HG03139 (cell line): Measurements from ENCODE around the gene NKX6-1.

ENCODE experiments used
- ATAC-seq: cut with Tn5 transposase; IDR thresholded peaks from one replicate; pipeline ENCODE4 v1.9.1; 2021; ENCODE audit not compliant: unreplicated experiment

NKX6-1 gene

DNA sequence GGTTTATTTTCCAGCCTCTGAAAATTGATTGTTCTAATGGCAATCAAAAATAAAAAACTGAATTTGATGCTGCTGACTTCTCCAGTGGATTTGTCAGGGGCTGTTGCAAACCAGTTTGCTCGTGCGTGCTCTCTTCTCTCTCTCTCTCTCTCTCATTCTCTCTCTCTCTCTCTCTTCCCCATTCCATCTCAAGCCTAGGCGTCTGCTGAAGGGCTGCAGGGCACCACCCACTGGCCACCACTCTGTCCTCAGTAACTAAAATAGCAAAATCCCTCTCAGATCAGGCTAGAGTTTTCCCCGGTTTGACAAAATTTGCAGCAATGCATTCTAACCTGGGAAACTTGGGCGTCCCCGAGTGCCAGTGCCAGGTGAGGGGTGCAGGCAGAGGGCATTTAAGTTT lies 19.4 kb downstream of the NKX6-1 start:
- ATAC-seq, result no peak

DNA sequence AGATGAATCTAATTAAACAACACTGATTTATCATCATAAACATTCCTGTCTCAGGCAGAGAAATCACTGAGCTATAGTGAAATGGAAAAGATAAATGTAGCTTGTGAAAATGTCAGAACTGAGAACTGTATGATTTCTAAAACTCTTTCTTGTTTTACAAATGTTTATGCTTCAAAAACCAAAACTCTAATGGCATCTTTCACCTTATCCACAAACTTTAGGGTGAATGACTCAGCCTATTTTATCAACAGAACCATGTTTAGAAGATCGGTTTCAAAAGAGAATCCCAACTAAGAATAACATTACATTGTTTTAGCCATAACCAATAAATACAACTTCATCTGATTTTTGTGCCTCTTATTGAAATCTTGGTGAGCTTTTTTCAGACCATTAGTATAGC lies 21.4 kb downstream of the NKX6-1 start:
- no peak for ATAC-seq

DNA sequence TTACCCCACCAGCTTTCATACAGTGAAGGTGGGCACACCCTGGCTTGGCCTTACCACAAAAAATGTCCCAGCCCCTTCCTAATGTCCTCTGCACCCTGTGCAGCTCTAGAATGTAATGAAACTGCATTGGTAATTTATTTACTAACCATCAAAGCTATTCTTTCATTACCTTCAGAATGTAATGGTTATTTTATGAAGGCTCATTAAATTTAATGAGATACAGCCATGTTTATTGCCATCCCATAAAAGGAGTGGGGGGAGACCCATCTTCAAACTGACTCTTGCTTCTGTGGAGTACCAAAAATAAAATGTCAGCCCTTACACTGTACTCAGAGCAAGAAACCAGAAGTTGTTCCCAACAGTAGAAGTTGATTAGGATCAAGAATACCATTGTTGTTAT lies 25.0 kb downstream of the NKX6-1 start:
- ATAC-seq, result no peak

DNA sequence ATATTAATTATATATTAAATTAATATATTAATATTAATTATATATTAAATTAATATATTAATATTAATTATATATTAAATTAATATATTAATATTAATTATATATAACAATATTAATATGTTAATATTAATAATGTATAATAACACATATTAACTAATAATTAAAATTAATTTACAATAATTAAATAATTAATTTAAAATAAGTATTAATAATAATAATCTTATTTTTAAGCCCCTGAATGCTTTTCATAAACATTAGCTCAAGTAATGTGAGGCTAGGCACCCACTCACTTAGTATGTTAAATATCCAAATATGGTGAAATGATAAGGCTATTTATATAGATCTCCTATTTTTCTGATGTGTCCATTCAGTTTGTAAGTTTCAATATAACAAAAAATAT lies 26.9 kb downstream of the NKX6-1 start:
- ATAC-seq, result no peak

DNA sequence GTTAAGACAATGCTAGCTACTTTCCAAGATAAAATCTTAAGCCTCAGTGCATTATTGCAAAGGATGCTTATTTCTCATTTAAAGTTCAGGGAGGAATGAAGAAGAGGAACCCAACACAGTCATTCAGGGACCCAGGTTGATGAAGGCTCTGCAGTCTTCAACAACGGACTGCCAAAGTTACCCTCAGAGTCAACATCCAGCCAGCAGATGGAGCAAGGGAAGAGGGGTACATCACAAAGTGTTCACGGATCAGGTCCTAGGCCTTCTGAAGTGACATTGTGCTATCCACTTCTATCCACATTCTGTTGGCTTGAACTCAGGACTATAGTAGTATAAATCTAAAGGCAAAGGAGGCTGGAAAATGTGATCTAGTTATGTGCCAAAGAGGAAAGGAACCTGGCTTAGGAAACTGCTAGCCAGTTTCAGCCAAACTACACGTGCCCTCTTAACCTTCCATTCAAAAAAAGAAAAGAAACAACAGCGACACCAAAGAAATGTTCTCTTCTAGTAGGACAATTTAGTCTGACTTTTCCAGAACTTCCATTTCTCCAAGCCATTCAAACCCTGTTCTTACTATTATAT lies 28.8 kb downstream of the NKX6-1 start:
- no peak for ATAC-seq

DNA sequence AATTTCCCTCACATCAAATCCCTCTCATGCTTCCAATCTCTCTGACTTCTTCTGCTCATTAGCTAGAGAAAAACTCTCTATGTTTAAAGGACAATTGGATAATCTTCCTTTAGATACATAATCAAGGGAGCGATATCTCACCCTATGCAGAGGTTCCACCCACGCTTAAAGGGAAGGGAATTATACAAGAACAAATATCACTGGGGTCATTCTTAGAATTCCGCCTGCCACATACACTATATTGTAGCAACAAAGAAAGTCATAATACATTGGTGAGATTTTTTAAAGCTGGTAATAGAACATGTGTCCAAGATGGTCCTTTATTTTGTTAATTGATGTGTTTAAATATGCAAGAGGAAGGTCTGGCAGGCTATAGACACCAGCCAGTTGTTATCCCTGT lies 31.5 kb downstream of the NKX6-1 start:
- ATAC-seq, result no peak

DNA sequence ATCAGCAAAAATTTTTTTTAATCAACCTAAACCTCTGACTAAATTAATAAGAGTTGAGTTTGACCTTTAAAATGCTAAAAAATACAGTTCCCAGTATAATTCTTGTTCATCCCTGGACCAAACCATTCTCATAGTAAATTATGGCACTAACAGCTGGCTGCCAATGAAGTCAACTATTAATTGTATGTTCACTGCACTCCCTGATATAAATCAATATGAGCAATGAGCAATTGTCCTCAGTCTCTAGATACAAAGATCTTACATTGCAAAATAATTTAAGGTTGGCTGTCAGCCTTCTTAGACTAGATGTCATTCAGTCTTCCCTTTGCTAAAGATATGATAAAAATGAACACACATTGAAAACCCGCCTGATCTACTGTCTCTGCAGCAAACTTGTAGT lies 39.3 kb downstream of the NKX6-1 start:
- ATAC-seq, result no peak

DNA sequence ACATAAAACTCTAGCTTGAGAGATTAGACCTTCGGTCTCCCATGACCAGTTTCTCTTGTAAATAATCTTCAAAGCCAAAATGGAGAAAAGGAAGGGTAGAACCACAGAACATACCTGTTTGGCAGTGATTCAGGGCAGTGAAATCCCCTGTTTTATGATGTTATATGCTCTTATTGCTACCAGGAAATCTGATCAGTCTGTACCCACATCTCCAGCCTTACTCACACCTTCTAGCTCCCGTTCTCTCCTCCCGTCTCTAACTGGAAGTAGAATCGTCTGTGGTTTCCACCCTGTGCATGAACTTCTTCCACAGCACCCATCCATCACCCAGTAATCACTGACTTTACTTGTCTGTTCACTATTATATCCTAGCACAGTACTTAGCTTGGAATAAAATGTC lies 42.9 kb downstream of the NKX6-1 start:
- no peak for ATAC-seq

DNA sequence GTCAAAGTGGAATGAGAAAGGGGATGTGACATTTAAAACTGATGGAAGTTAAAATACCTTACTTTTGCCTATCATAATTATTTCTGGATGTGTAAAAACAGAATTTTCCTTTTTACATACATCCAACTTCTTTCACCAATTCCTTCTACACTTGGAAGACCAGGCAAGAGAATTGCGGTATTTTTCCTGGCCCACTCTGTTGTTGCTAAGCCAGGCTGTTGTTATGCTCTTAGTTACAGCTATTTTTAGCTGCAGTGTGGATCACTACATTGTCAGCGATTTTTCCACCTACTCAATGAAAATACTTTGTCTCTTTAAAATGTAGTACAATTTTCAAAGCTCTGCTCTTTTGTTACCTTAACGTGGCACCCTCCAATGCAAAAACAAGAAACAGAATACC lies 43.4 kb downstream of the NKX6-1 start:
- ATAC-seq, result no peak

DNA sequence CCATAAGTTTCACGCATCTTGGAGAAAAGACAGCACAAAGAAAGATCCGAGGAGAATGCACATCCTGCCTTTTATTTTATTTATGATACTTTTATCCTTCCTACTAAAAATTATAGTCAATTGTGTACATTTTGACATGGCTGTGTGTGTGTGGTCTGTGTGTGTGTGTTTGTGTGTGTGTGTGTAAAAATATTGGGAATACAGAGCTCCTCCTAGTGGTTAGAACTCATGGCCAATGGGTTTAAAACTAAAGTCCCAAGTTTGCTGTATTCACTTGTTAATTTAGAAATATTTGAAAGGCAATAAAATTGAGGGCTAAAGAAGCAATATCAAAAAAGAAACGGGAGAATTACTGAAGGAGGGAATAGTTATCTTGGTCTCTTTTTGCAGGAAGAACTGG lies 47.5 kb downstream of the NKX6-1 start:
- ATAC-seq, result no peak

DNA sequence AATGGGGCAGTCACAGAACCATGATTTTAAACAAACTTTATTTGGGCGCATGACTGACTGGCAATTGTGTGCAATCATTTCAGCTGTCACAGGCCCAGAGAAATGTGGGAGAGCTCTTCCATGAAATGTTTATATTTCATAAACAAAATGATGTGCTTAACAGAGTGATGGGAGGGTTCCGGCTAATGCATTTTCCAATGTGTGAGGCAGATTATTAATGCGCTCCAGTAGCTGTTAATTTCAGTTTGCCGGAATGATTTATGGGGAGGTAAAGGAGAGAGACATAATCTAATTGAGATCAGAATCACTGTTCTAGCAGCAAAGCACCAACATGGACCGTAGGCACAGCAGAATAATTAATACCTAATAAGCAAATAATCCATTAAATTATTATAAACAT lies 55.6 kb downstream of the NKX6-1 start:
- ATAC-seq, result no peak

DNA sequence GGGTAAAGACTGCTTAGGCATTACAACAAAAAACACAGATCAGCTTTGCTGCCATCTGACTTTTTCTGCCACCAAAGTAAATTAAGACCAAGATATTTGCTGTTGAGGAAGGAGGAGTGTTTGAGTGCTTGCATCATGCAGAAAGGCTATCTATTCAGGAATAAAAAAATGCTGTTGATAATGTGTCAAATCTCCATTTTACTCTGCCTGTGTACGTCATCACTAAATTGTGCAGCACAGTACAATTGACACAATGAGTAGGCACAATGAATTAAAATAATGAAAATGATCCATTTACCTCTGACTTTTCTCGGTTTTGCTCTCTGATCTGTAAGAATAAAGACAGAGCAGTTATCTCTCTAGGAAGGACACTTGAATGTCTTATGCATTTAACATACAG lies 56.3 kb downstream of the NKX6-1 start:
- ATAC-seq, result no peak
